Measurements from ENCODE around the gene GBP3. TPM values are rescaled to one million over a fixed set of nuclear protein-coding genes. Genes with fewer than 3 reads are reported as not detected.
A peak's percentile ranks its signal among the peaks of the same experiment; 100 is the strongest.

The GBP3 gene, protein sequence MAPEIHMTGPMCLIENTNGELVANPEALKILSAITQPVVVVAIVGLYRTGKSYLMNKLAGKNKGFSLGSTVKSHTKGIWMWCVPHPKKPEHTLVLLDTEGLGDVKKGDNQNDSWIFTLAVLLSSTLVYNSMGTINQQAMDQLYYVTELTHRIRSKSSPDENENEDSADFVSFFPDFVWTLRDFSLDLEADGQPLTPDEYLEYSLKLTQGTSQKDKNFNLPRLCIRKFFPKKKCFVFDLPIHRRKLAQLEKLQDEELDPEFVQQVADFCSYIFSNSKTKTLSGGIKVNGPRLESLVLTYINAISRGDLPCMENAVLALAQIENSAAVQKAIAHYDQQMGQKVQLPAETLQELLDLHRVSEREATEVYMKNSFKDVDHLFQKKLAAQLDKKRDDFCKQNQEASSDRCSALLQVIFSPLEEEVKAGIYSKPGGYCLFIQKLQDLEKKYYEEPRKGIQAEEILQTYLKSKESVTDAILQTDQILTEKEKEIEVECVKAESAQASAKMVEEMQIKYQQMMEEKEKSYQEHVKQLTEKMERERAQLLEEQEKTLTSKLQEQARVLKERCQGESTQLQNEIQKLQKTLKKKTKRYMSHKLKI
- 10 to 100 TPM; 11.2 to 38.6 (median 20.5) TPM for total RNA-seq

- intact Hi-C loops (cut with DNase I; ENCODE audit: low total_unique reads) = no loop called here
- peak in 1 of 2 donors; percentile 15 for TF ChIP-seq POLR2A (IDR thresholded peaks at IDR 0.05)
- TF ChIP-seq, protein P1, sequence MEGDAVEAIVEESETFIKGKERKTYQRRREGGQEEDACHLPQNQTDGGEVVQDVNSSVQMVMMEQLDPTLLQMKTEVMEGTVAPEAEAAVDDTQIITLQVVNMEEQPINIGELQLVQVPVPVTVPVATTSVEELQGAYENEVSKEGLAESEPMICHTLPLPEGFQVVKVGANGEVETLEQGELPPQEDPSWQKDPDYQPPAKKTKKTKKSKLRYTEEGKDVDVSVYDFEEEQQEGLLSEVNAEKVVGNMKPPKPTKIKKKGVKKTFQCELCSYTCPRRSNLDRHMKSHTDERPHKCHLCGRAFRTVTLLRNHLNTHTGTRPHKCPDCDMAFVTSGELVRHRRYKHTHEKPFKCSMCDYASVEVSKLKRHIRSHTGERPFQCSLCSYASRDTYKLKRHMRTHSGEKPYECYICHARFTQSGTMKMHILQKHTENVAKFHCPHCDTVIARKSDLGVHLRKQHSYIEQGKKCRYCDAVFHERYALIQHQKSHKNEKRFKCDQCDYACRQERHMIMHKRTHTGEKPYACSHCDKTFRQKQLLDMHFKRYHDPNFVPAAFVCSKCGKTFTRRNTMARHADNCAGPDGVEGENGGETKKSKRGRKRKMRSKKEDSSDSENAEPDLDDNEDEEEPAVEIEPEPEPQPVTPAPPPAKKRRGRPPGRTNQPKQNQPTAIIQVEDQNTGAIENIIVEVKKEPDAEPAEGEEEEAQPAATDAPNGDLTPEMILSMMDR (IDR thresholded peaks at IDR 0.05) = no peak
- Histone ChIP-seq H3K27me3 (no peaks in the 10 kb centered on the region), H3K27ac (peak within 1 kb of the TSS; percentile 88 to 91), H3K9me3 (no peaks in the 10 kb centered on the region), H3K4me1 (no peaks in the 10 kb centered on the region), H3K4me3 (peak within 1 kb of the TSS; percentile 45 to 52), H3K36me3 (no peaks in the 10 kb centered on the region)
- DNase-seq = no peak
Observed at GRCh38 chr1:89022167-89022959, at the start of gene GBP3. Gene GBP3 (minus strand): TSS chr1:89022866. CDS start chr1:89020721, 2,145 bp downstream.

DNA sequence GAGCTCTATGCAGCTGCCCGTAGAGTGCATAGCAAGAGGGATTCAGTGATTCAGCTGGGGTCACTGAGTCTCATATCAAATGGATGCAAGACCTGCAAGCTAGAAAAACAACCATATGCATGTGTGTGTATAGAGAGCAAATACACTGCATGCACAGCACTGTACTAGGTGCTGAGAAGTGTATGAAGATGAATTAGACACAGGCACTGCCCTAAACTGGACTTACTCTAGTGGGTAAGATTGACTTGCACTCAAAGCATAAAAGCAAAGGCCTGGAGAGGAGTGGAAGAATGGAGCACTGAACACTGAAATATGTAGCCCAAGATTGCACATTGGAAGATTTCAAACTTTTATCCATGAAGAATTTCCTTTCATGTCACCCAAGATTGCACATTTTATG, 47.8 kb upstream of the GBP3 start:
- H3K27ac ChIP-seq = peak overlapping the region in 1 of 2 donors; percentile 75
- DNase-seq = no peak
- intact Hi-C loops (cut with DNase I; ENCODE audit: low total_unique reads) = no loop called here

GRCh38 chr1:89069951-89070350, 47.3 kb upstream of the GBP3 start:
- peak overlapping the region; percentile 15 to 31 for H3K4me3 ChIP-seq
- H3K27me3 ChIP-seq = no peaks in the 10 kb centered on the region
- no peaks in the 10 kb centered on the region for H3K4me1 ChIP-seq
- no peaks in the 10 kb centered on the region for H3K9me3 ChIP-seq
- H3K36me3 ChIP-seq = no peaks in the 10 kb centered on the region
- TF ChIP-seq POLR2A (IDR thresholded peaks at IDR 0.05) = no peak
- TF ChIP-seq, protein P1 (IDR thresholded peaks at IDR 0.05) = no peak
- intact Hi-C loops (cut with DNase I; ENCODE audit: low total_unique reads) = no loop called here
- DNase-seq = no peak
- H3K27ac ChIP-seq = peak overlapping the region; percentile 60 to 75

More for the DNA sequence above, 47.8 kb upstream of the GBP3 start:
- H3K4me3 ChIP-seq = peak overlapping the region; percentile 15 to 31
- H3K9me3 ChIP-seq = no peaks in the 10 kb centered on the region
- no peaks in the 10 kb centered on the region for H3K27me3 ChIP-seq
- no peaks in the 10 kb centered on the region for H3K36me3 ChIP-seq
- TF ChIP-seq POLR2A (IDR thresholded peaks at IDR 0.05) = no peak
- TF ChIP-seq, protein P1 (IDR thresholded peaks at IDR 0.05) = no peak
- H3K4me1 ChIP-seq = no peaks in the 10 kb centered on the region

DNA sequence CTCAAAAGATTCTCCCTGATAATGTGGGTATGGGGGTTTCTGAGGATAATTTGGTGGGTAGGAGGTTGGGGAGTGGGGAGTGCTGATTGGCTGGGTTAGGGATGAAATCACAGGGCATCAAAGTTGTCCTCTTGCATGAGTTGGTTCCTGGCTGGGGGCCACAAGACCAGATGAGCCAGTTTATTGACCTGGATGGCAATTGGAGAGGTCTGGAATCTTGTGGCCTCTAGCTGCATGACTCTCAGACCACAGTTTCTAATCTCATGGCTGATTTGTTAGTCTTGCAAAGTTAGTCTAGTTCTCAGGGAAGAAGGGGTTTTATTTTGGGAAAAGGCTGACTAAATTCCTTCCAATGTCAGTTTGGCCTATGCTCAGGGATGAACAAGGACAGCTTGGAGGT, 45.6 kb upstream of the GBP3 start:
- H3K27ac ChIP-seq = peak overlapping the region; percentile 55 to 75
- TF ChIP-seq, protein P1 (IDR thresholded peaks at IDR 0.05) = no peak
- no peak for TF ChIP-seq POLR2A (IDR thresholded peaks at IDR 0.05)

More for the DNA sequence above, 45.6 kb upstream of the GBP3 start:
- Histone ChIP-seq H3K36me3 (no peaks in the 10 kb centered on the region), H3K9me3 (no peaks in the 10 kb centered on the region), H3K27me3 (no peaks in the 10 kb centered on the region), H3K4me1 (no peaks in the 10 kb centered on the region), H3K4me3 (no peak overlapping the region)
- intact Hi-C loops (cut with DNase I; ENCODE audit: low total_unique reads) = no loop called here
- DNase-seq = no peak
